A673 (cell line): ENCODE results near the gene TMED5. TPM values are rescaled to one million over a fixed set of nuclear protein-coding genes. Genes with fewer than 3 reads are reported as not detected.

Experiments used
- BruUV-seq: library from RNA; stranded (reverse); fragments of 400-500 nt; replicated peaks from 2 replicates; lab custom pipeline; 2021; lab: Mats Ljungman, UMichigan
- CTCF ChIA-PET: fragments of 300-600 bp; sonication (Branson Sonifier 250); formaldehyde crosslinking; loops from one replicate; lab custom pipeline; 2022; ENCODE audit warnings: antibody characterized with exemption; lab: Charles Lee
- POLR2A ChIA-PET: fragments of 300-600 bp; sonication (Branson Sonifier 250); formaldehyde crosslinking; loops from one replicate; lab custom pipeline; 2022; ENCODE audit warnings: antibody characterized with exemption; ENCODE audit not compliant: low non-redundant PET; lab: Charles Lee
- DNase-seq: peaks from one replicate; pipeline ENCODE4 v3.0.0-alpha.2; 2015; ENCODE audit warnings: low spot score
- H3K27ac ChIP-seq: fragments of 200-600 bp; sonication (generic); 2 replicates; pipeline ENCODE4 v1.5.1; 2016; ENCODE audit warnings: mixed run types, low read depth, mild to moderate bottlenecking, mixed read lengths, antibody characterized with exemption, low read length; ENCODE audit not compliant: poor library complexity, severe bottlenecking
- H3K27me3 ChIP-seq: fragments of 200-600 bp; sonication (generic); replicated peaks from 2 replicates; pipeline ENCODE4 v1.6.1; 2017; ENCODE audit warnings: mixed run types, low read depth, mild to moderate bottlenecking, mixed read lengths, antibody characterized with exemption, low read length; ENCODE audit not compliant: insufficient read depth, poor library complexity
- H3K36me3 ChIP-seq: fragments of 200-600 bp; sonication (generic); 2 replicates; pipeline ENCODE4 v1.6.1; 2016; ENCODE audit warnings: mixed run types, mild to moderate bottlenecking, mixed read lengths, antibody characterized with exemption, low read length; ENCODE audit not compliant: insufficient read depth, poor library complexity, severe bottlenecking
- H3K4me1 ChIP-seq: fragments of 200-600 bp; sonication (generic); 2 replicates; pipeline ENCODE4 v1.6.1; 2017; ENCODE audit warnings: mixed run types, mild to moderate bottlenecking, mixed read lengths, antibody characterized with exemption, low read length; ENCODE audit not compliant: insufficient read depth, poor library complexity, severe bottlenecking
- H3K4me3 ChIP-seq: fragments of 200-600 bp; sonication (generic); 2 replicates; pipeline ENCODE4 v1.5.1; 2016; ENCODE audit warnings: low read depth, mixed run types, mild to moderate bottlenecking, mixed read lengths, low read length; ENCODE audit not compliant: poor library complexity, severe bottlenecking
- H3K9me3 ChIP-seq: fragments of 200-600 bp; sonication (generic); 2 replicates; pipeline ENCODE4 v1.6.1; 2016; ENCODE audit warnings: mixed run types, low read depth, mild to moderate bottlenecking, mixed read lengths, antibody characterized with exemption, low read length; ENCODE audit not compliant: poor library complexity, severe bottlenecking
- CTCF ChIP-seq: fragments of 300-800, 200-600 bp; sonication (generic); conservative IDR thresholded peaks from 2 replicates; pipeline ENCODE4 v1.5.1; 2017; ENCODE audit warnings: low read depth, mild to moderate bottlenecking, antibody characterized with exemption, low read length, moderate library complexity, mixed read lengths
- EZH2 ChIP-seq: fragments of 200-600 bp; sonication (generic); IDR thresholded peaks from 2 replicates; pipeline ENCODE4 v1.6.1; 2017; ENCODE audit warnings: borderline replicate concordance, low read depth, mild to moderate bottlenecking, mixed read lengths, antibody characterized with exemption, low read length; ENCODE audit not compliant: poor library complexity, severe bottlenecking
- intact Hi-C: fragments of 100-400 bp; cut with micrococcal nuclease; formaldehyde crosslinking; loops from one replicate; pipeline ENCODE4 v1.10.0; 2022; ENCODE audit not compliant: unreplicated experiment
- total RNA-seq: library from RNA; stranded (reverse); gene quantifications from 2 replicates; pipeline ENCODE4 v1.2.3, GENCODE V29; 2021

The TMED5 gene
- total RNA-seq, 1 experiment from 2014 or later, result 52.6 TPM

GRCh38 chr1:93124556-93125355 lies 55.5 kb downstream of the TMED5 start:
- ChIA-PET POLR2A (no interaction called here), CTCF (no interaction called here)
- H3K27me3 ChIP-seq, result no peaks in the 10 kb centered on the region
- BruUV-seq, result no TSS peak
- H3K4me1 ChIP-seq, result peaks cover 6% of the 10 kb centered on the region
- H3K27ac ChIP-seq, result no peak overlapping the region
- TF ChIP-seq EZH2, result no peak
- no peak for TF ChIP-seq CTCF
- intact Hi-C loops, result no loop called here
- DNase-seq, result no peak
- H3K4me3 ChIP-seq, result no peak overlapping the region
- no peaks in the 10 kb centered on the region for H3K9me3 ChIP-seq
- H3K36me3 ChIP-seq, result peaks cover 39% of the 10 kb centered on the region

- no peak overlapping the region for H3K27ac ChIP-seq
- H3K9me3 ChIP-seq, result no peaks in the 10 kb centered on the region
- POLR2A ChIA-PET, result no interaction called here
- H3K27me3 ChIP-seq, result no peaks in the 10 kb centered on the region
- BruUV-seq, result no TSS peak
- intact Hi-C loops, result no loop called here
- H3K36me3 ChIP-seq, result peaks cover 47% of the 10 kb centered on the region
- DNase-seq, result no peak
- H3K4me3 ChIP-seq, result no peak overlapping the region
- CTCF ChIA-PET, result no interaction called here
- TF ChIP-seq CTCF, result no peak
- no peak for TF ChIP-seq EZH2
- peaks cover 6% of the 10 kb centered on the region for H3K4me1 ChIP-seq
Observed at GRCh38 chr1:93123201-93123783, 56.9 kb downstream of the TMED5 start.

- CTCF ChIA-PET, result no interaction called here
- POLR2A ChIA-PET, result no interaction called here
- no peak for DNase-seq
- H3K27ac ChIP-seq, result no peak overlapping the region
- BruUV-seq, result no TSS peak
- peaks cover 62% of the 10 kb centered on the region for H3K36me3 ChIP-seq
- intact Hi-C loops, result no loop called here
- peaks cover 6% of the 10 kb centered on the region for H3K4me1 ChIP-seq
- H3K9me3 ChIP-seq, result no peaks in the 10 kb centered on the region
- TF ChIP-seq EZH2 (no peak), CTCF (no peak)
- no peaks in the 10 kb centered on the region for H3K27me3 ChIP-seq
- H3K4me3 ChIP-seq, result no peak overlapping the region
Observed at GRCh38 chr1:93120614-93121013, 59.6 kb downstream of the TMED5 start.
